GM19395 (cell line): ENCODE measurements around the gene SSBP3.

Experiments used
- ATAC-seq: cut with Tn5 transposase; IDR thresholded peaks from one replicate; pipeline ENCODE4 v1.9.1; 2021; ENCODE audit warnings: mild to moderate bottlenecking, moderate library complexity; ENCODE audit not compliant: unreplicated experiment

The SSBP3 gene

DNA sequence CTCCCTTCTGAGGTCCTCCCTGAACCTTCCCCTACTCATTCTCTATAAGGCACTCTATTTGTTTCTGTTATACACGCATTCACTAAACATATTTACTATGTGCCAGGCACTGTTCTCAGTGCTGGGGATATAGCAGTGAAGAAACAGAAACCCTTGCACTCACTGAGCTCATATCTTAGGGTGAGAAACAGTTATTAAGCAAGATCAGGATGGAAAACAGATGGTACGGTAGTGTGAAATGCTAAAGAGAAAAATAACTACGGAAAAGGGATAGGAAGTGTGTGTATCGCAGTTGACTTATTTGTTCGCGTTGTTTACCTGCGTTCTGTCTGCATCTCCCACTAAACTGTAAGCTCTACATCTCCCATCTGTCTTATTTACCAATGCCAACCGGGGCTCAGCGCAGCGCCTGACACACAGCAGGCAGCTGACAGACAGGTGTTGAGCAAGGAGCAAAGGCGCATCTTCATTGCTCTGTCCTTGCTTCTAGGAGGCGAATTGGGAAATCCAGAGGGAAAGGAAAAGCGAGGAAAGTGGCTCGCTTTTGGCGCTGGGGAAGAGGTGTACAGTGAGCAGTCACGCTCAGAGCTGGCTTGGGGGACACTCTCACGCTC, 206.9 kb downstream of the SSBP3 start:
- peak; percentile 12 for ATAC-seq

DNA sequence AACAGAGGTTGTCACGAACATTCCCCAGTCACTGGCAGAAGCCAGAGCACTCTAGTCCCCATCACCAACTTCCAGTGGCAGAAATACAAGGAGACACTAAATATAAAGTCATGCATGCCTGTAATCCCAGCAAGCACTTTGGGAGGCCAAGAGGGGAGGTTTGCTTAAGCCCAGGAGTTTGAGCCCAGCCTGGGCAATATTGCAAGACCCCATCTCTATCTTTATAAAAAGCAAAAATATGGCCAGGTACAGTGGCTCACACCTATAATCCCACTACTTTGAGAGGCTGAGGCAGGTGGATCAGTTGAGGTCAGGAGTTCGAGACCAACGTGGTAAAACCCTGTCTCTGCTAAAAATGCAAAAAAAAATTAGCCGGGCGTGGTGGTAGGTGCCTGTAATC, 212.7 kb downstream of the SSBP3 start:
- no peak for ATAC-seq

DNA sequence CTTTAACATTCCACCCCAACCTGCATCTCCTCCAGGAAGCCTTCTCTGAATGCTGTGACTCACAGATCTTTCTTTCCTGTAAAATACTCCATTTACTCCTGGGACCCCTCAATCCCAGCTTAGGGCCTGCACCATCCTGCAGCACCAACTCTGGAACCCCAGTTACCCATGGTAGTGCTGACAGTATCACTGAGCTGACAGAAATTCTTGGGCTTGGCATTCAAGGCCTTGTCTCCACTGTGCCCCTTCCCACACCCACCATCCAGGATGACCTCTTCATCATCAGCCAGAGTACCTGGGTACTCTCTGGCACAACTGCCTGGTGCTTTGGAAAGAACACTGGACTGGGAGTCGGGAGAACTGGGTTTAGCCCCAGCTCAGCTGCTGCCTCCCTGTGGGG, 214.7 kb downstream of the SSBP3 start:
- no peak for ATAC-seq

DNA sequence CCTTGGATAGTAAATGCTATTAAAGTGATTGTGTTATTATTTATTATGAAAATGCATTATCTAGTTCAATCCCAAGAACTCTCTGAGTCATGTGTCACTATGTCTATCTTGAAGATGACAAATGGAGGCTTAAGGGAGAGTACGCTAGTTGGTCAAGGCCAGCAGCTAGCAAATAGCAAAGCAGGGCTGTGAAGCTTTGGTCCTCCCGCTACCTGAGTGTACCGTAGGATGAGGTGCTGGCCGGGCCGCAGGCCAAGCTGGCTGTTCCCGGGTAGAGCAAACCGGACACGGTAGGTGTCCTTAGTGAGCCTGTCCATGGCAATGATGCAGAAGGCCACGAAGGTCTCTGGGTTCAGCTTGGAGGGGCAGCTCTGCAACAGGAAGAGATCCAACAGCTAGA, 215.7 kb downstream of the SSBP3 start:
- no peak for ATAC-seq

DNA sequence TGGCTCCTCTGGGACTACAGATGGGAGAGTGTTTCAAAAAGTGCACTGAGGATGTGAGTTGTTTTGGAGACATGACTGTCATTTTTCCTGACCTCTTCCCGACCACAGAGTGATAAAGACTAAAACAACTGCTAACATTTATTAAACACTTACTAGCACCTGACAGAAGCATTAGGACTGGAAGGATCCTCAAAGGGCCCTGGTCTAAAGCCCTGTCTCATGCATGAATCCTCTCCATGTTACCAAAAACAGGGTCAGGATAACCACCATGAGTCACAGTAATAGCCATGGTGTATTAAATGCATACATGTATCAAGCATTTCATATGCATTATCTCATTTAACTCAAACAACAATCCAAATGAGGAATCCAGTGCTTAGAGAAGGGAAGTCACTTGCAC, 217.9 kb downstream of the SSBP3 start:
- ATAC-seq, result no peak

DNA sequence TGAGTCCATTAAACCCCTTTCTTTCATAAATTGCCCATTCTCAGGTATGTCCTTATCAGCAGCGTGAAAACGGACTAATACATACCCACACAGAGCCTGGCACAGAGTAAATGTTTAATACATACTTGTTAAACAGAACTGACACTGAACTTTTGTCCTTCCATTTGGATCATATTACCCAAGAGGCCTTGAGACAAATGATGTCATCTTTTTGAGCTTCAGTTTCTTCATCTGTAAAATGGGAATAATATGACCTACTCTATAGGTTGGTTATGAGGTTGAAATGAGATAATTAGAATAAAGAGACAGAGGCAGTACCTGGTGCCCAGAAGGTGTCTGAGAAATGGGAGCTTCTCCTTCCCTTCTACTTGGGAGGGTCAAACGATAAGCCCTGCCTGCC, 220.1 kb downstream of the SSBP3 start:
- no peak for ATAC-seq

DNA sequence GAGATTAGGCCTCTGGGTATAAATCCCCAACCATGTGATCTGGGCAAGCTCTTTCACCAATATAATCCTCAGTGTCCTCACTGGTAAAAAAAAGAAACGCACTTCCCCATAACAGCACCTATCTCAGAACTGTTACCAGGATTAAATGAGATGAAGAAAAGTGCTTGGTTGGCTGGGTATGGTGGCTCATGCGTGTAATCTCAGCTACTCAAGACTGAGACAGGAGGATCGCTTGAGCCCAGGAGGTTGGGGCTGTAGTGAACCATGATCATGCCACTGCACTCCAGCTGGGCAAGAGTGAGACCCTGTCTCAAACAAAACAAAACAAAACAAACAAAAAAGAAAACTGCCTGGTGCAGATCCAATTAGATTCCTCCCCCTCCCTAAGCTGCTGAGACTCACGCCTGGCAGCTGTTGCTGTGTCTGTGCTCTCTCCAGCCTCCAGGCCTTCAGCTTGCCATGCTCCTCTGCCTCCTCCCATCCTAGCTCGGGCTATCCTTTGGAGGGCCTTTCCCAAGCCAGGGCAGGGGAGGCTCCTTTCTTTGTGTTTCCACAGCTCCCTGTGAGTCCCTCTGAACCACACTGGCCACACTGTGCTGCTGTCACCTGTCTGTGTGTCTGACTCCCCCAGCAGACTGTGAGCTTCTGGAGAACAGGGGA, 225.4 kb downstream of the SSBP3 start:
- no peak for ATAC-seq

DNA sequence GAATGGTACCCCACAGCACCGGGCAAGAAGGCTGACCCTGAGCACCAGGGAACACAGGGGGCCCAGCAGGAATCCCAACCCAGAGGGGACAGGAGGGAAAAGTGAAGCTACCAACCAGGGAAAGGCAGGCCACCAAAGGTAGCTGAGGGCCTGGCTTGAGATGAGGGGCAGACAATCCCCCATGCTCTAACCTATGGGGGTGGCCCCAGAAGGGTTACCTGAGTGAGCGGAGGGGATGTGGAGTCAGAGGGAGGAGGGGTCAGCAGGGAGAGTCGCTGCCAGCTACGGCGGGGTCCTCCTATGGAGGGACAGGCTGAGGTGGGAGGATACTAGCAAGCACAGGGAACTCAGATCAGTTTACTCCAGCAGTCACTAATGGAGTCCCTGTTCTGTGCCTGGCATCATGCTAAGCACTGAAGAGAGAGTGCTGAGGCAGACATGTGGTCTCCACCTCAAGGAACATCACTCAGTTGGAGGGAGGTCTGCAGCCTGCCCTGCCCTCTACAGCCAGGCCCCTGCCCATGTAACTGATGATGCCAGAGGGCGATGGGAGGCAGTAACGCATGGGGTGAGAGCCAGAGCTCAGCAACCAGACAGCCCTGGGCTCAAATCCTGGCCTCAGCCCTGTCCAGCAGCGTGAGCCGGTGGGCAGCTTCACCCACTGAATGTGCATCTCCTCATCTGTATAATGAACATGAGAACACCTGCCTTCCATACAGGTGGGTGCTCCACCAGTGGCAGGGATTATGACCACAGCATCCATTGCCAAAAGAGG, 227.7 kb downstream of the SSBP3 start:
- ATAC-seq, result no peak

DNA sequence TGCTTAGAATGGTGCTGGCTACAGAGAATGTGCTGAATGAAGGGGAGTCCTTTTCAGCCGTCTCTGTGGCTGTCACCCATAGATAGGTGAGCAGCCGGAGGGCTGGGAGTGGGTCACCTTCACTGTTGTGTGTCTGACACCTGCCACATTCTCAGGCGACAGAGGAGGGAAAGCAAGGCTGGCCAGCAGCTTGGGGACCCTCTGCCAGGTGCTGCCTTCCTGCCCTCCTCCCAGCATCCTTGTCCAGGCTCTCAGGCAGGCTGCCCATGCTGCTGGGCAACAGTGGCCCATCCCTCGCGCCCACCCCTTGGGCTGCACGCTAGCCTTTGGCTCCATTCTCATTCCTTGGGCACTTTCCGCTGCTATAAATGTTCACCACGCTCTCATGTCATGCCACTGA, 228.5 kb downstream of the SSBP3 start:
- ATAC-seq, result no peak

DNA sequence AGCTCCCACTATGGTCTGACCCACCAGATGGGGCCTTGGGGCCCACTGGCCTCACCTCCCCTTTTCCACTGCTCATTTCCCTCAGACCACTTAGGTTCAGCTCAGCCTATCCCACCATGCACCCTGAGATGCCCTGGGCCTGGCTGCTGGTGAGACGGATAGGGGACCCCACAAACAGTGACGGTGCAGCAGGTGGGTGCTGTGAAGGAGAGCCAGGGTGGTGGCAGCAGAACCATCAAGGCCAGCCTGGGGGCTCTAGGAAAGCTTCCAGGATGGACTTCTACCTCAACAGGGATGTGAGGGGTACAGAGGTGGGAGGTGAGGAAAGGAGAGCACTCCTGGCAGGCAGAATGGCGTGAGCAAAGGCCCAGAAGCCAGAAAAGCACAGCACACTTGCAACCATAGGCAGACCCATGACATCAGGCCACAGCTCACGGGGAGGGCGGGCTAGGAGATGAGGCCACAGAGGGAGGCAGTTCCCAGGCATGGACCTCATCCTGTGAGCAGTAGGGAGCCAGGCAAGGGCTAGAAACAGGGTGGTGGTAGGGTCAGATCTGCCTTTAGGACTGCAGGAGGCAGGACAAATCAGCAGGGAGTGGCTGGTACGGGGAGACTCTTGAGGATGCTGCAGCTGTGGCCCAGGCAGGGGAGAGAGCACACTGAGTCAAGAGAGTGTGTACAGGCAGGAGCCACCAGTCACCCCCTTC, 229.4 kb downstream of the SSBP3 start:
- no peak for ATAC-seq
